ENCODE measurements around the gene SH3BP4. TPM values are rescaled to one million over a fixed set of nuclear protein-coding genes. Genes with fewer than 3 reads are reported as not detected.

The SH3BP4 gene
- total RNA-seq, 1 experiment from 2014 or later, result 93.8 TPM

DNA sequence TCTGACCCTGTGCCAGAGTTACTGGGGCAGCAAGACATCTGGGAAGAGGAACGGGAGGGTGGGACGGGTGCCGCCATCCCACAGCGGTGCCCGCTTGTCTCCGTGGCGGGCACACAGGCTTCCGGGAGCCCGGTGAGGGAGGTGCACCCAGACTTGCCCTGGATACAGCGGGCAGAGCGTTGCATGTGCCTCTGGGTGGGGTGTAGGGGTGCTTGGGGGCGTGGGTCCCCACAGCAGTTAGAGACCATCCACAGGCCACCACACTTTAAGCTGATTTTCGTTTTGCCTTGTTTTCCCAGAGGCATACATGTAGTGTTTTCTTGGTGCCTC lies 45.1 kb downstream of the SH3BP4 start:
- H3K4me1 ChIP-seq (ENCODE audit: insufficient read depth, low read length), result peaks cover 8% of the 10 kb centered on the region; the same call in 1 of the 2 replicates
- H2BK120ac ChIP-seq (ENCODE audit: low read depth, low read length, poor library complexity, severe bottlenecking), result no peak overlapping the region
- no peaks in the 10 kb centered on the region for H3K9me3 Mint-ChIP-seq
- WGBS (ENCODE audit: extremely low coverage, insufficient read length, low lambda C conversion rate), result no CpG with 5 or more reads among the region's 13 CpGs
- H3K27ac ChIP-seq (ENCODE audit: insufficient read length, low read depth, low read length), result no peak overlapping the region
- no peaks in the 10 kb centered on the region for H4K20me1 ChIP-seq (ENCODE audit: control insufficient read depth, insufficient read depth, insufficient read length)
- no peaks in the 10 kb centered on the region for H3K9me3 ChIP-seq (ENCODE audit: control insufficient read depth, low read depth, low read length)
- H4K91ac ChIP-seq (ENCODE audit: insufficient read length, low read depth, low read length), result peak overlapping the region; percentile 54
- H3K27ac Mint-ChIP-seq, result peak overlapping the region; percentile 76 to 98 (median 92)
- no peak overlapping the region for H3K4me3 Mint-ChIP-seq
- H3K4me2 ChIP-seq (ENCODE audit: insufficient read depth, insufficient read length, low read length), result no peak overlapping the region
- no peak overlapping the region for H3K23ac ChIP-seq (ENCODE audit: insufficient read length, low read depth, low read length)
- TF ChIP-seq, protein P1, sequence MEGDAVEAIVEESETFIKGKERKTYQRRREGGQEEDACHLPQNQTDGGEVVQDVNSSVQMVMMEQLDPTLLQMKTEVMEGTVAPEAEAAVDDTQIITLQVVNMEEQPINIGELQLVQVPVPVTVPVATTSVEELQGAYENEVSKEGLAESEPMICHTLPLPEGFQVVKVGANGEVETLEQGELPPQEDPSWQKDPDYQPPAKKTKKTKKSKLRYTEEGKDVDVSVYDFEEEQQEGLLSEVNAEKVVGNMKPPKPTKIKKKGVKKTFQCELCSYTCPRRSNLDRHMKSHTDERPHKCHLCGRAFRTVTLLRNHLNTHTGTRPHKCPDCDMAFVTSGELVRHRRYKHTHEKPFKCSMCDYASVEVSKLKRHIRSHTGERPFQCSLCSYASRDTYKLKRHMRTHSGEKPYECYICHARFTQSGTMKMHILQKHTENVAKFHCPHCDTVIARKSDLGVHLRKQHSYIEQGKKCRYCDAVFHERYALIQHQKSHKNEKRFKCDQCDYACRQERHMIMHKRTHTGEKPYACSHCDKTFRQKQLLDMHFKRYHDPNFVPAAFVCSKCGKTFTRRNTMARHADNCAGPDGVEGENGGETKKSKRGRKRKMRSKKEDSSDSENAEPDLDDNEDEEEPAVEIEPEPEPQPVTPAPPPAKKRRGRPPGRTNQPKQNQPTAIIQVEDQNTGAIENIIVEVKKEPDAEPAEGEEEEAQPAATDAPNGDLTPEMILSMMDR (conservative IDR thresholded peaks at IDR 0.05), result no peak
- H3K9ac ChIP-seq (ENCODE audit: extremely low read depth, insufficient read length, low read length), result no peak overlapping the region
- no peak overlapping the region for H3K14ac ChIP-seq (ENCODE audit: insufficient read depth, low read length)
- no peak overlapping the region for H3K56ac ChIP-seq (ENCODE audit: insufficient read length, low read depth, low read length)
- H3T11ph ChIP-seq (ENCODE audit: low read length), result no peak overlapping the region
- H2AK5ac ChIP-seq (ENCODE audit: insufficient read length, low read length), result no peak overlapping the region
- no peak overlapping the region for H2AFZ ChIP-seq (ENCODE audit: low read length)
- peak overlapping the region; percentile 43 for H3K18ac ChIP-seq (ENCODE audit: insufficient read length, low read depth, low read length)
- no peak overlapping the region for H2BK20ac ChIP-seq (ENCODE audit: low read depth, low read length, poor library complexity, severe bottlenecking)
- peaks cover 3% of the 10 kb centered on the region; the same call in 1 of the 2 replicates for H3K79me2 ChIP-seq (ENCODE audit: insufficient read depth, low read length)
- H2BK12ac ChIP-seq (ENCODE audit: insufficient read length, low read depth, low read length), result peak overlapping the region; percentile 9
- H4K8ac ChIP-seq (replicated peaks; ENCODE audit: insufficient read length, low read depth, low read length), result no peak overlapping the region
- no peaks in the 10 kb centered on the region for H3K23me2 ChIP-seq (ENCODE audit: insufficient read length, low read depth, low read length, poor library complexity, severe bottlenecking)
- H4K5ac ChIP-seq (ENCODE audit: insufficient read length, low read depth, low read length), result no peak overlapping the region
- no peaks in the 10 kb centered on the region for H3K27me3 ChIP-seq (ENCODE audit: insufficient read depth, low read length)
- H2BK5ac ChIP-seq (ENCODE audit: insufficient read length, low read length), result no peak overlapping the region
- no peaks in the 10 kb centered on the region for H3K27me3 Mint-ChIP-seq (ENCODE audit: low read depth)
- H3K79me1 ChIP-seq (ENCODE audit: insufficient read depth, low read depth, low read length, poor library complexity, severe bottlenecking), result no peaks in the 10 kb centered on the region
- H3K36me3 Mint-ChIP-seq (ENCODE audit: insufficient read depth in 1 of 3, low read depth in 3 of 3), result peaks cover 11 to 78% (median 63%) of the 10 kb centered on the region in 3 experiments; a peak in 6 of 7 replicates
- H3K4me1 Mint-ChIP-seq, result peaks cover 78 to 84% of the 10 kb centered on the region in 2 experiments
- DNase-seq, result no peak
- H3K4ac ChIP-seq (ENCODE audit: low read depth, low read length), result no peak overlapping the region; the same call in none of the 2 replicates
- H2BK15ac ChIP-seq (ENCODE audit: low read depth, low read length), result no peak overlapping the region
